HepG2 (cell line): Measurements from ENCODE around the gene NELL2. TPM values are rescaled to one million over a fixed set of nuclear protein-coding genes. Genes with fewer than 3 reads are reported as not detected.

Experiments
- ATAC-seq: fragments of 200-7000 bp; cut with Tn5 transposase; 3 replicates; pipeline ENCODE4 v1.9.1; 2020; ENCODE audit warnings: mild to moderate bottlenecking, moderate library complexity
- BruUV-seq: library from RNA; stranded (reverse); fragments of 400-500 nt; replicated peaks from 2 replicates; lab custom pipeline; 2021; lab: Mats Ljungman, UMichigan
- CTCF ChIA-PET: fragments of 300-600 bp; formaldehyde crosslinking; extraction: SDS; loops from one replicate; lab custom pipeline; 2021; ENCODE audit warnings: low total read pairs, inconsistent platforms, low intra/inter-chr PET ratio; lab: Yijun Ruan, JAX
- POLR2A ChIA-PET: fragments of 350-600 bp; sonication (Branson Sonifier 250); formaldehyde crosslinking; loops from one replicate; lab custom pipeline; 2020; ENCODE audit warnings: antibody characterized with exemption, inconsistent platforms; lab: Yijun Ruan, JAX
- DNase-seq: peaks from one replicate; pipeline ENCODE4 v3.0.0-alpha.2; 2015; ENCODE audit warnings: low spot score
- FAIRE-seq: peaks from 3 replicates; lab custom pipeline; 2011; peaks lifted over from hg19 to GRCh38; lab: Jason Lieb, UNC
- H2AFZ ChIP-seq: one replicate; pipeline ENCODE4 v1.6.1; 2011; ENCODE audit warnings: low read length, inconsistent platforms
- H3K27ac ChIP-seq: fragments of 300-600 bp; 3 replicates; pipeline ENCODE4 v1.8.0; 2011; ENCODE audit warnings: mixed run types, mild to moderate bottlenecking, mixed read lengths, low read length, inconsistent platforms; ENCODE audit not compliant: insufficient read depth; ENCODE audit errors: extremely low read length
- H3K27me3 ChIP-seq, 2 experiments: fragments of 200-600 bp in 1 of 2; 2 replicates in 1 of 2; 3 replicates in 1 of 2; pipeline versions ENCODE4 v1.6.0 to v1.8.0; 2011; ENCODE audit warnings: low read length in 2 of 2, mild to moderate bottlenecking in 2 of 2, moderate library complexity in 2 of 2, inconsistent platforms in 1 of 2; ENCODE audit not compliant: insufficient read depth in 2 of 2, control insufficient read depth in 1 of 2
- H3K36me3 ChIP-seq, 2 experiments: fragments of 200-600 bp in 1 of 2; replicated peaks in 1 of 2; 2 replicates in 1 of 2; 3 replicates in 1 of 2; pipeline versions ENCODE4 v1.5.1 to v1.8.0; 2011; ENCODE audit warnings: low read length in 2 of 2, inconsistent platforms in 1 of 2; ENCODE audit not compliant: insufficient read depth in 2 of 2, control insufficient read depth in 1 of 2
- H3K4me1 ChIP-seq: 2 replicates; pipeline ENCODE4 v1.5.1; 2012; ENCODE audit warnings: low read length, inconsistent platforms; ENCODE audit not compliant: insufficient read depth
- H3K4me2 ChIP-seq: 2 replicates; pipeline ENCODE4 v1.6.0; 2011; ENCODE audit warnings: low read depth, low read length, inconsistent platforms
- H3K4me3 ChIP-seq, 3 experiments: fragments of 200-600 bp in 1 of 3; sonication (generic), shearing (Covaris generic) in 1 of 3; replicated peaks in 1 of 3; 2 replicates each; pipeline ENCODE4 v1.5.1; 2011 to 2016; ENCODE audit warnings: low read length in 3 of 3, inconsistent platforms in 2 of 3, low read depth in 2 of 3, mild to moderate bottlenecking in 2 of 3, control low read depth in 1 of 3, mixed read lengths in 1 of 3; ENCODE audit not compliant: insufficient read depth in 1 of 3
- H3K79me2 ChIP-seq: one replicate; pipeline ENCODE4 v1.6.1; 2011; ENCODE audit warnings: low read length, inconsistent platforms; ENCODE audit not compliant: insufficient read depth
- H3K9ac ChIP-seq: 2 replicates; pipeline ENCODE4 v1.6.0; 2011; ENCODE audit warnings: mild to moderate bottlenecking, low read depth, low read length, inconsistent platforms; ENCODE audit not compliant: insufficient read depth
- H3K9me3 ChIP-seq: 2 replicates; pipeline ENCODE4 v1.5.1; 2012; ENCODE audit warnings: mild to moderate bottlenecking, low read length
- H4K20me1 ChIP-seq: 2 replicates; pipeline ENCODE4 v1.6.0; 2011; ENCODE audit warnings: inconsistent platforms, mild to moderate bottlenecking, low read length, moderate library complexity; ENCODE audit not compliant: insufficient read depth
- ASH2L ChIP-seq: fragments of 300-600, 200-600 bp; sonication (generic); IDR thresholded peaks from 2 replicates; pipeline ENCODE4 v1.7.0; 2017; ENCODE audit warnings: low read depth, mild to moderate bottlenecking, moderate library complexity, mixed read lengths, low read length; ENCODE audit not compliant: insufficient read length
- NCOA2 ChIP-seq: sonication (generic); formaldehyde crosslinking; IDR thresholded peaks from 2 replicates; pipeline ENCODE4 v1.8.0; 2022; ENCODE audit warnings: inconsistent platforms
- ZNF776 ChIP-seq: sonication (generic); formaldehyde crosslinking; IDR thresholded peaks from 2 replicates; pipeline ENCODE4 v1.4.0; 2020; ENCODE audit warnings: mild to moderate bottlenecking, missing genetic modification reagents
- WGBS: methylation state at CpG from one replicate; pipeline ENCODE4 v1.1.6; 2017; ENCODE audit warnings: low lambda C conversion rate; 5-methylcytosine and 5-hydroxymethylcytosine counted together
- in situ Hi-C: cut with HindIII; loops from 2 replicates; pipeline ENCODE4 v1.10.0; 2017; ENCODE audit warnings: low pct_unique_long_range_greater_than_20kb; ENCODE audit not compliant: extremely low pct_ligation_motif_present
- intact Hi-C: fragments of 100-400 bp; cut with micrococcal nuclease; formaldehyde crosslinking; loops from one replicate; pipeline ENCODE4 v1.10.0; 2022; ENCODE audit not compliant: unreplicated experiment
- polyA plus RNA-seq, 8 experiments: library from polyadenylated mRNA; depleted of rRNA in 3 of 8; stranded (reverse) in 7 of 8; unstranded in 1 of 8; fragments of >200 nt; fragmentation: Illumina TruSeq in 4 of 8; extraction: Trizol in 4 of 8; gene quantifications; 2 replicates each; pipeline versions ENCODE4 v1.2.1 to v1.2.3, GENCODE V29; 2011 to 2016; ENCODE audit warnings: low read depth in 4 of 8, missing spikeins in 1 of 8, mixed read lengths in 1 of 8; ENCODE audit not compliant: insufficient read depth in 1 of 8
- total RNA-seq, 5 experiments: library from RNA; depleted of rRNA; stranded (reverse); fragments of >200 nt; fragmentation: Illumina TruSeq; extraction: Trizol; gene quantifications; 2 replicates each; pipeline ENCODE4 v1.2.3, GENCODE V29; 2016; ENCODE audit warnings: low read depth in 1 of 5
- TF ChIP-seq, protein P1 (sequence below): sonication (generic); formaldehyde crosslinking; IDR thresholded peaks from 2 replicates; pipeline ENCODE4 v1.8.0; 2022; ENCODE audit warnings: mild to moderate bottlenecking, missing genetic modification reagents
- TF ChIP-seq, protein P2 (sequence below): sonication (generic); formaldehyde crosslinking; IDR thresholded peaks from 2 replicates; pipeline ENCODE4 v1.4.0; 2020; ENCODE audit warnings: missing genetic modification reagents; ENCODE audit errors: not compliant biosample characterization
- TF ChIP-seq, protein P3 (sequence below): sonication (generic); formaldehyde crosslinking; IDR thresholded peaks from 2 replicates; pipeline ENCODE4 v1.4.0; 2020; ENCODE audit warnings: mild to moderate bottlenecking, missing genetic modification reagents

Gene NELL2
- total and polyA plus RNA-seq, 2 of the 13 experiments (the other 11 are each of a cell fraction or from before 2014, with no cell fraction given): 0.11 TPM; not detected in 1

DNA sequence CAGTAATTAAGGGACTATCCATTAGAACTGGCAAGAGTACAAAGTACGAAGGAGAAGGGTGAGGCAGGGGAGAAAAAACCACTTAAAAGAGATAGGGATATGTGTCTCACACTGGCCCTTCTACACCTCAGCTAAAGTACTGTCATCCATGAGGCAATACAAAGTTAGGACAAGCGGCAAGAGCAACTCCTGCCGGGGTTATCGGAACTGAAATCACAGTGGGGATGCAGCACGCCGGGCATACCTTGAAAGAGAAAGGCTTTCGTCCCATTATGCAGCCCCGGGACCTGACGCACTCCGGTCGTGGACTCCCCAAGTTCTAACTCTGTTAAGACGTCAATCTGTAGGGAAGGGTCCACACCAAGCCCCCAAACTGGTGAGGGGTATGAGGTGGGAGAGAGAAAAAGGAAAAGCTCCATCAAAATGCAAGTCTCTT lies 1.1 kb downstream of the NELL2 start:
- no peaks in the 10 kb centered on the region for H3K9me3 ChIP-seq
- 0 out of 2 replicates have a peak, but pooled peaks cover 4% of the 10 kb centered on the region for H4K20me1 ChIP-seq
- POLR2A ChIA-PET: no interaction called here
- no peaks in the 10 kb centered on the region for H3K79me2 ChIP-seq
- no peaks in the 10 kb centered on the region for H3K36me3 ChIP-seq
- peaks cover 9 to 25% of the 10 kb centered on the region in 2 experiments for H3K27me3 ChIP-seq
- CTCF ChIA-PET: no interaction called here
- H3K9ac ChIP-seq: no peak overlapping the region
- peak overlapping the region; percentile 60 for H3K4me2 ChIP-seq
- H2AFZ ChIP-seq: no peak overlapping the region
- WGBS: 26% methylated on average over 12 of the region's 12 CpGs
- in situ Hi-C loops (no loop called here), intact Hi-C loops (no loop called here)
- H3K4me3 ChIP-seq: no peak overlapping the region
- H3K4me1 ChIP-seq: peaks cover 8% of the 10 kb centered on the region; the same call in 1 of the 2 replicates
- BruUV-seq: no TSS peak
- FAIRE-seq (no peak), DNase-seq (no peak)
- TF ChIP-seq NCOA2 (no peak), ASH2L (no peak), ZNF776 (no peak)
- TF ChIP-seq, protein P1, sequence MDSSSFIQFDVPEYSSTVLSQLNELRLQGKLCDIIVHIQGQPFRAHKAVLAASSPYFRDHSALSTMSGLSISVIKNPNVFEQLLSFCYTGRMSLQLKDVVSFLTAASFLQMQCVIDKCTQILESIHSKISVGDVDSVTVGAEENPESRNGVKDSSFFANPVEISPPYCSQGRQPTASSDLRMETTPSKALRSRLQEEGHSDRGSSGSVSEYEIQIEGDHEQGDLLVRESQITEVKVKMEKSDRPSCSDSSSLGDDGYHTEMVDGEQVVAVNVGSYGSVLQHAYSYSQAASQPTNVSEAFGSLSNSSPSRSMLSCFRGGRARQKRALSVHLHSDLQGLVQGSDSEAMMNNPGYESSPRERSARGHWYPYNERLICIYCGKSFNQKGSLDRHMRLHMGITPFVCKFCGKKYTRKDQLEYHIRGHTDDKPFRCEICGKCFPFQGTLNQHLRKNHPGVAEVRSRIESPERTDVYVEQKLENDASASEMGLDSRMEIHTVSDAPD (CRISPR knock-in tag): no peak
- TF ChIP-seq, protein P2, sequence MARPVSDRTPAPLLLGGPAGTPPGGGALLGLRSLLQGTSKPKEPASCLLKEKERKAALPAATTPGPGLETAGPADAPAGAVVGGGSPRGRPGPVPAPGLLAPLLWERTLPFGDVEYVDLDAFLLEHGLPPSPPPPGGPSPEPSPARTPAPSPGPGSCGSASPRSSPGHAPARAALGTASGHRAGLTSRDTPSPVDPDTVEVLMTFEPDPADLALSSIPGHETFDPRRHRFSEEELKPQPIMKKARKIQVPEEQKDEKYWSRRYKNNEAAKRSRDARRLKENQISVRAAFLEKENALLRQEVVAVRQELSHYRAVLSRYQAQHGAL (CRISPR knock-in tag): no peak
- TF ChIP-seq, protein P3, sequence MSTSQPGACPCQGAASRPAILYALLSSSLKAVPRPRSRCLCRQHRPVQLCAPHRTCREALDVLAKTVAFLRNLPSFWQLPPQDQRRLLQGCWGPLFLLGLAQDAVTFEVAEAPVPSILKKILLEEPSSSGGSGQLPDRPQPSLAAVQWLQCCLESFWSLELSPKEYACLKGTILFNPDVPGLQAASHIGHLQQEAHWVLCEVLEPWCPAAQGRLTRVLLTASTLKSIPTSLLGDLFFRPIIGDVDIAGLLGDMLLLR (CRISPR knock-in tag): no peak
- TF ChIP-seq, all 625 proteins: peak for 0
- ATAC-seq: no peak; the same call in 2 of the 3 replicates
- no peak overlapping the region for H3K27ac ChIP-seq
